Neural cell (in vitro differentiated cells): ENCODE measurements around the gene AFF2. TPM values are rescaled to one million over a fixed set of nuclear protein-coding genes. Genes with fewer than 3 reads are reported as not detected.

Experiments
- H2AFZ ChIP-seq: fragments of 200-600, 300-800 bp; sonication (generic), shearing (Covaris generic); 2 replicates; pipeline ENCODE4 v1.6.0; 2014; ENCODE audit warnings: low read depth, mild to moderate bottlenecking, antibody characterized with exemption, low read length, moderate library complexity
- H3F3A ChIP-seq: fragments of 200-600 bp; shearing (Covaris generic); 2 replicates; pipeline ENCODE4 v1.6.1; 2016; ENCODE audit warnings: mild to moderate bottlenecking, moderate library complexity, mixed read lengths, antibody characterized with exemption, low read length; ENCODE audit not compliant: insufficient read depth, poor library complexity, severe bottlenecking
- H3K27ac ChIP-seq: fragments of 200-600, 300-800 bp; sonication (generic), shearing (Covaris generic); 2 replicates; pipeline ENCODE4 v1.5.1; 2014; ENCODE audit warnings: mild to moderate bottlenecking, low read length, moderate library complexity
- H3K27me3 ChIP-seq: fragments of 300-800, 200-600 bp; sonication (generic), shearing (Covaris generic); 2 replicates; pipeline ENCODE4 v1.6.0; 2014; ENCODE audit warnings: mild to moderate bottlenecking, low read depth, low read length, moderate library complexity; ENCODE audit not compliant: insufficient read depth
- H3K36me3 ChIP-seq: fragments of 300-800, 200-600 bp; sonication (generic), shearing (Covaris generic); 2 replicates; pipeline ENCODE4 v1.5.1; 2014; ENCODE audit warnings: mild to moderate bottlenecking, antibody characterized with exemption, low read length, moderate library complexity; ENCODE audit not compliant: insufficient read depth
- H3K4me2 ChIP-seq: fragments of 300-800, 200-600 bp; sonication (generic), shearing (Covaris generic); 2 replicates; pipeline ENCODE4 v1.6.0; 2014; ENCODE audit warnings: mild to moderate bottlenecking, low read length
- H3K4me3 ChIP-seq: fragments of 300-800, 200-600 bp; sonication (generic), shearing (Covaris generic); 2 replicates; pipeline ENCODE4 v1.5.1; 2014; ENCODE audit warnings: mild to moderate bottlenecking, low read length, moderate library complexity
- H3K79me2 ChIP-seq: fragments of 200-600 bp; shearing (Covaris generic); replicated peaks from 2 replicates; pipeline ENCODE4 v1.6.0; 2014; ENCODE audit warnings: mild to moderate bottlenecking, low read length, moderate library complexity; ENCODE audit not compliant: insufficient read depth
- H3K9ac ChIP-seq: fragments of 300-800, 200-600 bp; sonication (generic), shearing (Covaris generic); 2 replicates; pipeline ENCODE4 v1.6.1; 2016; ENCODE audit warnings: mild to moderate bottlenecking, low read length, mixed read lengths
- H3K9me2 ChIP-seq: fragments of 200-600 bp; shearing (Covaris generic); 2 replicates; pipeline ENCODE4 v1.6.1; 2016; ENCODE audit warnings: mild to moderate bottlenecking, low read length, mixed read lengths; ENCODE audit not compliant: insufficient read depth
- H3K9me3 ChIP-seq: fragments of 200-600, 300-800 bp; sonication (generic), shearing (Covaris generic); 2 replicates; pipeline ENCODE4 v1.6.1; 2016; ENCODE audit warnings: mild to moderate bottlenecking, mixed run types, low read length, moderate library complexity, mixed read lengths
- H4K20me1 ChIP-seq: fragments of 200-600 bp; shearing (Covaris generic); 2 replicates; pipeline ENCODE4 v1.6.1; 2016; ENCODE audit warnings: mild to moderate bottlenecking, mixed run types; ENCODE audit not compliant: insufficient read depth
- EP300 ChIP-seq: fragments of 450-650 bp; conservative IDR thresholded peaks from 2 replicates; pipeline ENCODE4 v1.6.1; 2014; ENCODE audit warnings: antibody characterized with exemption, mild to moderate bottlenecking, moderate library complexity; ENCODE audit not compliant: poor library complexity, severe bottlenecking
- EZH2 ChIP-seq: fragments of 200-600, 300-800 bp; shearing (Covaris generic), sonication (generic); IDR thresholded peaks from 2 replicates; pipeline ENCODE4 v1.6.1; 2014; ENCODE audit warnings: antibody characterized with exemption, low read length, borderline replicate concordance, mild to moderate bottlenecking; ENCODE audit not compliant: insufficient read depth, poor library complexity, severe bottlenecking
- MXI1 ChIP-seq: fragments of 450-650 bp; conservative IDR thresholded peaks from 2 replicates; pipeline ENCODE4 v1.6.1; 2014; ENCODE audit warnings: antibody characterized with exemption, mild to moderate bottlenecking; ENCODE audit not compliant: poor library complexity, severe bottlenecking
- POLR2AphosphoS5 ChIP-seq: IDR thresholded peaks from 2 replicates; pipeline ENCODE4 v1.6.1; 2012
- RAD21 ChIP-seq: fragments of 450-650 bp; conservative IDR thresholded peaks from 2 replicates; pipeline ENCODE4 v1.6.1; 2014; ENCODE audit warnings: antibody characterized with exemption, mild to moderate bottlenecking, moderate library complexity
- SMC3 ChIP-seq: fragments of 450-650 bp; conservative IDR thresholded peaks from 2 replicates; pipeline ENCODE4 v1.6.1; 2014; ENCODE audit warnings: antibody characterized with exemption, mild to moderate bottlenecking, moderate library complexity; ENCODE audit not compliant: poor library complexity
- TAF1 ChIP-seq: IDR thresholded peaks from 2 replicates; pipeline ENCODE4 v1.6.1; 2012; ENCODE audit warnings: low read depth
- polyA plus RNA-seq: library from polyadenylated mRNA; depleted of rRNA; stranded (reverse); fragments of >200 nt; gene quantifications from 2 replicates; pipeline ENCODE4 v1.2.3, GENCODE V29; 2014
- TF ChIP-seq, protein P1 (sequence below): fragments of 450-650 bp; IDR thresholded peaks from 2 replicates; pipeline ENCODE4 v1.5.1; 2014; ENCODE audit warnings: antibody characterized with exemption, mild to moderate bottlenecking, moderate library complexity; ENCODE audit not compliant: poor library complexity, severe bottlenecking
- TF ChIP-seq, protein P2 (sequence below): IDR thresholded peaks from 2 replicates; pipeline ENCODE4 v1.6.1; 2012; ENCODE audit warnings: borderline replicate concordance

The AFF2 gene
- polyA plus RNA-seq, 1 donor from 2014 or later: 10.5 TPM

DNA sequence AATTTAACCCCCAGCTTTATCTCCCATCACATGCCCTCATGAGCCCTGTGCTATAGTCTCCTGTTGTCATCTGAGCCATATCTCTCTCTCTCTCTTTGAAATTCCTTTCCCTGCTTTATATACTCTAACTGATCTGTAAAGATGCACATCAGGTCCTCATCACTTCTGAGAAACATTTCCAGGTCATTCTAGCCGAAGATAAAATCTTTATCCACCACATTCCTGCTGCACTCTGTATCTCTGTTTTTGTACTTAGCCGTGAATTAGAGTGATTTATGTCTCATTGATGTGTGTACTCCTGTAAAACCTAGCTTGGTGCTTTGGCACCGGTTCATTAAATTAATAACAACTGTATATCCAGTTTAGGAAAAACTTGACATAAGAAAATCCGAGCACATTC lies 113.2 kb downstream of the AFF2 start:
- no peak overlapping the region for H3K4me3 ChIP-seq
- no peak overlapping the region for H3K4me2 ChIP-seq
- H3K79me2 ChIP-seq: no peaks in the 10 kb centered on the region
- H3K27ac ChIP-seq: no peak overlapping the region
- TF ChIP-seq SMC3: no peak
- no peak for TF ChIP-seq POLR2AphosphoS5
- TF ChIP-seq RAD21: no peak
- TF ChIP-seq EZH2: no peak
- TF ChIP-seq, protein P1, sequence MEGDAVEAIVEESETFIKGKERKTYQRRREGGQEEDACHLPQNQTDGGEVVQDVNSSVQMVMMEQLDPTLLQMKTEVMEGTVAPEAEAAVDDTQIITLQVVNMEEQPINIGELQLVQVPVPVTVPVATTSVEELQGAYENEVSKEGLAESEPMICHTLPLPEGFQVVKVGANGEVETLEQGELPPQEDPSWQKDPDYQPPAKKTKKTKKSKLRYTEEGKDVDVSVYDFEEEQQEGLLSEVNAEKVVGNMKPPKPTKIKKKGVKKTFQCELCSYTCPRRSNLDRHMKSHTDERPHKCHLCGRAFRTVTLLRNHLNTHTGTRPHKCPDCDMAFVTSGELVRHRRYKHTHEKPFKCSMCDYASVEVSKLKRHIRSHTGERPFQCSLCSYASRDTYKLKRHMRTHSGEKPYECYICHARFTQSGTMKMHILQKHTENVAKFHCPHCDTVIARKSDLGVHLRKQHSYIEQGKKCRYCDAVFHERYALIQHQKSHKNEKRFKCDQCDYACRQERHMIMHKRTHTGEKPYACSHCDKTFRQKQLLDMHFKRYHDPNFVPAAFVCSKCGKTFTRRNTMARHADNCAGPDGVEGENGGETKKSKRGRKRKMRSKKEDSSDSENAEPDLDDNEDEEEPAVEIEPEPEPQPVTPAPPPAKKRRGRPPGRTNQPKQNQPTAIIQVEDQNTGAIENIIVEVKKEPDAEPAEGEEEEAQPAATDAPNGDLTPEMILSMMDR: no peak
- TF ChIP-seq TAF1: no peak
- no peak for TF ChIP-seq MXI1
- H4K20me1 ChIP-seq: no peaks in the 10 kb centered on the region
- H3K27me3 ChIP-seq: no peaks in the 10 kb centered on the region
- no peaks in the 10 kb centered on the region for H3K9me3 ChIP-seq
- no peak overlapping the region for H3K9ac ChIP-seq
- no peaks in the 10 kb centered on the region for H3K36me3 ChIP-seq
- H2AFZ ChIP-seq: no peak overlapping the region
- H3K9me2 ChIP-seq: no peaks in the 10 kb centered on the region
- H3F3A ChIP-seq: no peaks in the 10 kb centered on the region

DNA sequence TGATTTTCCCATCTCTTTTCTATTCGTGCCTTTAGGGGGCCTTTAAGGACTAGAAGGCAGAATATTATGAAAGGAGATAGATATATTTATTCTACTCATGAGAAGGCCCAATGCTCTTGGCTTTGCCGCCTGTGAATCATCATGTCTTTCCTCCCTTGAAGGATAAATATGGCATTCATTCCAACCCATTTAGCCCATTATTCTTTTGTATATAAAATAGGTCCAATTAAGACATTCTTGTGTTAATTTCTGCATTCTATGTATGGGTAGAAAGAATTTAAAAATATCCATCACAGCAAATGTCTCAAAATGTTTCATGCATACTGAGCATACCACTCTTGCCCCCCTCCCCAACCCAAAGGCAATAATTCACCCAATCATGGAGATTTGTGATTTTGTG lies 115.1 kb downstream of the AFF2 start:
- Histone ChIP-seq H3K36me3 (no peaks in the 10 kb centered on the region), H2AFZ (no peak overlapping the region), H3F3A (no peaks in the 10 kb centered on the region), H3K9me2 (no peaks in the 10 kb centered on the region), H3K27ac (no peak overlapping the region), H3K4me2 (no peak overlapping the region), H3K9me3 (no peaks in the 10 kb centered on the region), H4K20me1 (no peaks in the 10 kb centered on the region), H3K9ac (no peak overlapping the region), H3K79me2 (no peaks in the 10 kb centered on the region), H3K27me3 (no peaks in the 10 kb centered on the region), H3K4me3 (no peak overlapping the region)
- no peak for TF ChIP-seq POLR2AphosphoS5

DNA sequence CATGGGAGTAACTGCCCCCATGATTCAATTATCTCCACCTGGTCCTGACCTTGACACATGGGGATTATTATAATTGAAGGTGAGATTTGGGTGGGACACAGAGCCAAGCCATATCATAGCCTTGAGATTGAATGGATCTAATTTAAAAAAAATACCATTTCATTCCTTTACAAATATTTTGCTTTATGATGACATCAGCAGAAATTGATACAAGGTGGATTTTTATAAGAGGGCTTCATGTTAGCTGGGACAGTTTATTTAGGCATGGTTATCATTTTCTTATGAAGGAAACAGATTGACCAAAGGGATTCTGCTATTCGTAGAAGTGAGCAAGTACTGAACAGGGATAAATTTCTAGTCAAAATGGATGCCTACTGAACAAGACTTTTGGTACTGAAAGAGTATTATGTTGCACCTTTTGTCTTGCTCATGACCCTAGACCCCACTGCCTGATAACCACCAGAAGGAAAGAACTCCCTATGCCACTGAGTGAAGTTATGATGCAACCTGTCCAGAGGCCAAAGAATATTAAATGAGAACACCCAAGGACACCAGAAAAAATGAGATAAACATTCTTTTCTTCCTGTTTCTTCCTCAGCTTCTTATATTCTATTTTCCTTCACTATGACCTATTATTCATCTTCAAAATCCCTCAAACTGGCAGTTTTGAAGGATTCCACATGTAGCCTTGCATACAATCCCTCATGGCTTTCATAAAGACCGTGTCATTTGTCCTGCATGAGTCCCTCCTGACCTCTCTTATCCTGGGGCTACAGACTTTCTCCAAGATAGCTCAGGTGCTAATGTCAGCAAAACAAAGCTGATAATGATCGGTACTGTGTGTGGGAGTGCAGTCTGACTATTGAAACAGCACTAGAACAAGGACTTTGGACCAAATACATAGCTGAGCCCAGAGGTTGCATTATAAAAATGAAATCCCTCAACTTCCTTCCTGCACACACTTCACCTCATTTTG lies 118.3 kb downstream of the AFF2 start:
- no peak overlapping the region for H3K9ac ChIP-seq
- no peaks in the 10 kb centered on the region for H4K20me1 ChIP-seq
- H2AFZ ChIP-seq: no peak overlapping the region
- H3K79me2 ChIP-seq: no peaks in the 10 kb centered on the region
- TF ChIP-seq EP300 (no peak), MXI1 (no peak), TAF1 (no peak), EZH2 (no peak), POLR2AphosphoS5 (no peak), SMC3 (no peak)
- TF ChIP-seq, protein P2, sequence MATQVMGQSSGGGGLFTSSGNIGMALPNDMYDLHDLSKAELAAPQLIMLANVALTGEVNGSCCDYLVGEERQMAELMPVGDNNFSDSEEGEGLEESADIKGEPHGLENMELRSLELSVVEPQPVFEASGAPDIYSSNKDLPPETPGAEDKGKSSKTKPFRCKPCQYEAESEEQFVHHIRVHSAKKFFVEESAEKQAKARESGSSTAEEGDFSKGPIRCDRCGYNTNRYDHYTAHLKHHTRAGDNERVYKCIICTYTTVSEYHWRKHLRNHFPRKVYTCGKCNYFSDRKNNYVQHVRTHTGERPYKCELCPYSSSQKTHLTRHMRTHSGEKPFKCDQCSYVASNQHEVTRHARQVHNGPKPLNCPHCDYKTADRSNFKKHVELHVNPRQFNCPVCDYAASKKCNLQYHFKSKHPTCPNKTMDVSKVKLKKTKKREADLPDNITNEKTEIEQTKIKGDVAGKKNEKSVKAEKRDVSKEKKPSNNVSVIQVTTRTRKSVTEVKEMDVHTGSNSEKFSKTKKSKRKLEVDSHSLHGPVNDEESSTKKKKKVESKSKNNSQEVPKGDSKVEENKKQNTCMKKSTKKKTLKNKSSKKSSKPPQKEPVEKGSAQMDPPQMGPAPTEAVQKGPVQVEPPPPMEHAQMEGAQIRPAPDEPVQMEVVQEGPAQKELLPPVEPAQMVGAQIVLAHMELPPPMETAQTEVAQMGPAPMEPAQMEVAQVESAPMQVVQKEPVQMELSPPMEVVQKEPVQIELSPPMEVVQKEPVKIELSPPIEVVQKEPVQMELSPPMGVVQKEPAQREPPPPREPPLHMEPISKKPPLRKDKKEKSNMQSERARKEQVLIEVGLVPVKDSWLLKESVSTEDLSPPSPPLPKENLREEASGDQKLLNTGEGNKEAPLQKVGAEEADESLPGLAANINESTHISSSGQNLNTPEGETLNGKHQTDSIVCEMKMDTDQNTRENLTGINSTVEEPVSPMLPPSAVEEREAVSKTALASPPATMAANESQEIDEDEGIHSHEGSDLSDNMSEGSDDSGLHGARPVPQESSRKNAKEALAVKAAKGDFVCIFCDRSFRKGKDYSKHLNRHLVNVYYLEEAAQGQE: no peak
- TF ChIP-seq, protein P1: no peak
- H3K36me3 ChIP-seq: no peaks in the 10 kb centered on the region
- H3K27ac ChIP-seq: no peak overlapping the region
- no peaks in the 10 kb centered on the region for H3K27me3 ChIP-seq
- H3K9me3 ChIP-seq: no peaks in the 10 kb centered on the region
- no peak overlapping the region for H3K4me2 ChIP-seq
- no peak overlapping the region for H3K4me3 ChIP-seq
- H3K9me2 ChIP-seq: no peaks in the 10 kb centered on the region
- H3F3A ChIP-seq: no peaks in the 10 kb centered on the region
